IPS DF 4.7 (cell line): Measurements from ENCODE around the gene TMEM229B.
"Not testable (repeated sequence)": the region's sequence is repeated elsewhere in the genome, so short reads cannot be mapped to it uniquely, and the experiment has no call there.

Source experiments
- DNase-seq: peaks from one replicate; pipeline ENCODE4 v3.0.0-alpha.2; 2013; ENCODE audit warnings: low spot score; ENCODE audit errors: extremely low read depth

Gene TMEM229B

GRCh38 chr14:67456732-67457131 lies 31.8 kb downstream of the TMEM229B start:
- no peak for DNase-seq

DNA sequence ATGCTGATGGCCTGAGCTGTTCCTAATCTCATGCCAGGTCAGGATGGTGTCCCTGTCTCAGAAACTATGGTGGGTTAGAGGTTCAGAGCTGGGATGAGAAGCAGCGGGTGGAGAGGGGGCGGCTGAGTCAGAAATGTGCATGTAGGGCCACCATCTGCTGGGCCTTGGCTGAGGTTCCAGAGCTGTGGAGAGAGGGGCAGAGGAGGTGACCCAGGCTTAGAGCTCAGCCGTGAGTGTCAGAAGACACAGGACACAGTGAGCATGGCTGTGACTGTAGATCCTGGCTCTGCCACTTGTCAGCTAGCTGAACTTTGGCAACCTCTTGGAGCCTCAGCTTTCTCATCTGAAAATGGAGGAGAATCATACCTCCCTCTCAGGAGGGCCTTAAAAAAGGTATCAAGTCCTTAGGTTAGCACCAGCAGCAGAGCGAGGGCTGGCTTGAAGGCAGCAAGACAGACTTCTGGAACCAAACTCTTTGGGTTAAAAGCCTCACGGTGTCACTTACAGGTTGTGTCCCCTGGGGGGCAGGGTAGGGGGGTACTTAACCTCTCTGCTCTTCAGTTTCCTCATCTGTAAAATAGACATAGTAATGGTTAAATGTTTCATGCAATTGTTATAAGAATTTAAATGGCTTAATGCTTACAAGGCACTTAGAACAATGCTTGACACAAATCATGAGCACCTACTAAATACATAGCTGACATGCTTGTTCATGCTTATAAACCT lies 34.8 kb downstream of the TMEM229B start:
- DNase-seq, result no peak

DNA sequence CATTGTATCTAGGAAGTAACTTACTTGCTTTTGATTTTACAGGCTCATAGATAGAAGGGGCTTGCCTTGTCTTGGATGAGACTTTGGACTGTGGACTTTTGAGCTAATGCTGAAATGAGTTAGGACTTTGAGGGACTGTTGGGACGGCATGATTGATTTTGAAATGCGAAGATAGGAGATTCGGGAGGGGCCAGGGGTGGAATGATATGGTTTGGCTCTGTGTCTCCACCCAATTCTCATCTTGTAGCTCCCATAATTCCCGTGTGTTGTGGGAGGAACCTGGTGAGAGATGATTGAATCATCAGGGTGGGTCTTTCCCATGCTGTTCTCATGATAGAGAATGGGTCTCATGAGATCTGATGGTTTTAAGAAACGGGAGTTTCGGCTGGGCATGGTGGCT lies 36.9 kb downstream of the TMEM229B start:
- DNase-seq, result not testable (repeated sequence)

GRCh38 chr14:67449096-67449495 lies 39.4 kb downstream of the TMEM229B start:
- no peak for DNase-seq

- DNase-seq, result no peak
Measured at GRCh38 chr14:67447033-67447381, 41.5 kb downstream of the TMEM229B start.

- no peak for DNase-seq
Measured at GRCh38 chr14:67446371-67447032, 42.0 kb downstream of the TMEM229B start.

GRCh38 chr14:67444395-67444794 lies 44.1 kb downstream of the TMEM229B start:
- no peak for DNase-seq

- no peak for DNase-seq
Measured at GRCh38 chr14:67442139-67442906, 46.2 kb downstream of the TMEM229B start.

DNA sequence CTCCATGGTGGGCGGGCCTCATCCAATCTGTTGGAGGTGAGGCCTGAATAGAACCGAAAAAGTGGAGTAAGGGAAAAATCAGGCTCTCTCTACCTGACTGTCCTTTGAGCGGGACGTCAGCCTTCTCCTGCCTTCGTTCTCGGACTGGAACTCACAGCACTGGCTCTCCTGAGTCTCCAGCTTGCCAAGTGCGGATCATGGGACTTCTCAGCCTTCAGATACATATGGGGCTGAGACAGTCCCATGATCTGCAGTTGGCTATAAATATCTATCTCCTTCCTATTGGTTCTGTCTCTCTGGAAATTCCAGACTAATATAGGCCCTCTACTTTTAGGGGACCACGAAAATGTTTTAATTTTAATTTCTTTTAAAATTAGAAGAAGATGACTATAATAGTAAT lies 46.8 kb downstream of the TMEM229B start:
- DNase-seq, result no peak

- DNase-seq, result no peak
Measured at GRCh38 chr14:67441256-67441655, 47.3 kb downstream of the TMEM229B start.

GRCh38 chr14:67440513-67440912 lies 48.0 kb downstream of the TMEM229B start:
- no peak for DNase-seq

DNA sequence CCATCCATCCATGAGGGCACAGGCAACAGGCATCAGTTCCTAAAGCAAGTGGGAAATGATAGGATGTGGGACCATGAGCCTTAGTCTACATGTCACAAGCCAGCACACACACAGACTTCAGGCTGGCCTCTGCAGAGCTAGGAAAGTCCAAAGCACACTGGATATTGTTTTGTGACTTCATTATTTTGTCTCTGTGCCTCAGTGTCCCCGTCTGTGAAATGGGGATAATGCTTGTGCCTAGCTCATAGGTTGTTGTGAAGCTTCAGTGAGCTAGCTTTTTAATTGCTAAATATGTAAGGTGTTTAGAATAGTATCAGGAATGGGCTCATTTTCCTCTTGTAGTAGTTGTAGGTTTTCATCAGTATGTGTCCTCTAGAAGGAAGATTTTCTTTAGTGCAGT lies 49.6 kb downstream of the TMEM229B start:
- DNase-seq, result no peak

- DNase-seq, result no peak
Measured at GRCh38 chr14:67436006-67436866, 52.3 kb downstream of the TMEM229B start.

- no peak for DNase-seq
Measured at GRCh38 chr14:67435603-67436002, 52.9 kb downstream of the TMEM229B start.

- no peak for DNase-seq
Measured at GRCh38 chr14:67432050-67432564, 56.4 kb downstream of the TMEM229B start.

DNA sequence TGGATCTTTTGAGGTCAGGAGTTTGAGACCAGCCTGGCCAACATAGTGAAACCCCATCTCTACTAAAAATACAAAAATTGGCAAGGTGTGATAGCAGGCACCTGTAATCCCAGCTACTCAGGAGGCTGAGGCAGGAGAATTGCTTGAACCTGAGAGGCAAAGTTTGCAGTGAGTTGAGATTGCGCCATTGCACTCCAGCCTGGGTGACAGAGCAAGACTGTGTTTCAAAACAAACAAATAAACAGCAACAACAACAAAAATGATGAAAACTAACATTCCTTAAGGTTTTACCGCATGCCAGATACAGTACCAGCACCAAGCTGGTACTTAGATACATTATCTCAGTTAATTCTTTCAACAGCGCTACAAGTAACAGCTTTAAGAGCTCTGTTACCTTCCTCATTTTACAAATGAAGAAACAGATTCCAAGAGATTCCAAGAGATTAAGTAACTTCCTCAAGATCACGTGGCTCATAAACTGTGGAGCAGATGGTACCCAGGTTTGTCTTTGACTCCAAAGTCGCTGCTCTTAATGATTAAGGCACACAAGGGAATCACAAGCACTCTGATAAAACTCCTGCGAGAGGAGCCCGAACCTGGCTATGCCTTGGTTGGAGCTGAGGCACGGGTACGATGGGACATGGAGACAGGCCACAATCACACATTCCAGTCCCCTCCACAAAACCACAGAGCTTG lies 58.9 kb downstream of the TMEM229B start:
- no peak for DNase-seq

GRCh38 chr14:67428501-67429031 lies 60.0 kb downstream of the TMEM229B start:
- DNase-seq, result no peak

- peak; percentile 69 for DNase-seq
Measured at GRCh38 chr14:67426983-67427606, 61.4 kb downstream of the TMEM229B start.

GRCh38 chr14:67426161-67426560 lies 62.4 kb downstream of the TMEM229B start:
- DNase-seq, result no peak

DNA sequence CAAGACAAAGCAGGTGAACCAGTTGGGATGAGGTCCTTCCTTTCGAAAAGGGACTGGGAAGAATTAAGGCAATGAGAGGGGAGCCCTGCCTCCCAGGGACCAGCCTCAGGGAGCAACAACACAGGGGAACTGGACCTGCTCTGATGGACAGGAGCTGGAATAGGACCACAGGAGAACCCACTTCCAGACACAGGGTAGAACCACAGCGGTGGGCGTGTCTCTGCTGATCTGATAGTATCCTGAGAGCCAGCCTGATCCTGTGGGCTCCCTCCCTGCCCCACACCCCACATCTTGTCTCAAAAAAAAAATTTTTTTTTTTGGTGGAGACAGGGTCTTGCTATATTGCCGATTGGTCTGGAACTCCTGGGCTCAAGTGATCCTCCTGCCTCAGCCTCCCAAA lies 62.9 kb downstream of the TMEM229B start:
- no peak for DNase-seq
